Effector memory CD8-positive, alpha-beta T cell (primary cell): ENCODE results near the gene TUBD1.

Experiments used
- ATAC-seq: fragments of 150-1000 bp; cut with Tn5 transposase; replicated peaks from 2 replicates; pipeline ENCODE4 v1.10.0; 2021; ENCODE audit warnings: mild to moderate bottlenecking, moderate library complexity
- DNase-seq, 3 experiments: peaks; one replicate each; pipeline ENCODE4 v3.0.0; 2021
- H3K27ac Mint-ChIP-seq, 2 donors: one replicate each; pipeline ENCODE4 v1.8.0; 2022; ENCODE audit warnings: mild to moderate bottlenecking in 2 of 2, mixed read lengths in 2 of 2, moderate library complexity in 2 of 2
- H3K27me3 Mint-ChIP-seq, 2 donors: one replicate each; pipeline ENCODE4 v1.8.0; 2022; ENCODE audit warnings: mixed read lengths in 2 of 2
- H3K36me3 Mint-ChIP-seq: one replicate; pipeline ENCODE4 v1.8.0; 2022; ENCODE audit warnings: mild to moderate bottlenecking, moderate library complexity, mixed read lengths; ENCODE audit not compliant: insufficient read depth
- H3K4me1 Mint-ChIP-seq, 2 donors: one replicate each; pipeline ENCODE4 v1.8.0; 2022; ENCODE audit warnings: low read depth in 2 of 2, mixed read lengths in 2 of 2
- H3K4me3 Mint-ChIP-seq, 2 donors: one replicate each; pipeline ENCODE4 v1.8.0; 2022; ENCODE audit warnings: mild to moderate bottlenecking in 2 of 2, mixed read lengths in 2 of 2, moderate library complexity in 2 of 2
- H3K9me3 Mint-ChIP-seq, 2 donors: one replicate each; pipeline ENCODE4 v1.8.0; 2022; ENCODE audit warnings: mixed read lengths in 2 of 2

TUBD1 gene

DNA sequence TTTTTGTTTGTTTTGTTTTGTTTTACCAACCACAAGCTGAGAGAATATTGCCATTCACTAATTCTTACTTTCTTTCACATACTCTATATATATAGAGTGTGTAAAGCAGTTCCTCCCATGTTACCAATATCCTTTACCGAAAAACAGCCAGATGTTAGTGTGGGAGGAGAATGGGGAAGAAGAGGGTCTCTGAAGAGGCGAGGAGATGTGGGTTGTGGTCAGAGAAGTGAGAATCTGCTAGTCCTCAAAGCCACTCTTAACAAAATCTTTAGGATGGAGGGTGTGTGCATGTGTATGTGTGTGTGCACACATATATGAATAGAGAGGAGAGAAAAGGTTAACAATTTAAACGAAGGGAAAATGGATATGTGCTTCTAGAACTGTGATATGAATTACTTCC, 80.6 kb downstream of the TUBD1 start:
- H3K9me3 Mint-ChIP-seq, result no peaks in the 10 kb centered on the region
- no peak for ATAC-seq
- peak overlapping the region in 1 of 2 donors; percentile 26 for H3K27ac Mint-ChIP-seq
- peaks cover 8 to 12% of the 10 kb centered on the region in 2 donors for H3K4me1 Mint-ChIP-seq
- H3K4me3 Mint-ChIP-seq, result no peak overlapping the region
- no peak for DNase-seq
- peaks cover 26% of the 10 kb centered on the region for H3K36me3 Mint-ChIP-seq
- H3K27me3 Mint-ChIP-seq, result no peaks in the 10 kb centered on the region

DNA sequence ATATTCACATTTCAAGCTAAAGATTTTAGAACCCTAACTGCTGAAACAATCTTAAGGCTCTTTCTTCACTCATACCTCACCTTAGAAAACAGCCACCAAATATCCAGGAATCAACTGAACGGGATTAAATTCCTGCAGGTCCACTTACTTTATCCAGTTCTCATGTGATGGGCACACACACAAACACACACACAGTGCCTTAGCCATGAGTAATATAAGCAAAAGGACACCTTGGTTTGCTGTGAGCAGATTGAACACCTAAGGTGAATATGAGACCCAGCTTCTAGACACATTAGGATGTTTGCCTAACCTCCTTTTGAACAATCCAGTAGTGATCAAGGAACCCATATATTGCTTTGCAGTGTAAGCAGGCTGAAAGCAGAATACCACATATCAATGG, 81.5 kb downstream of the TUBD1 start:
- no peak for DNase-seq
- H3K27ac Mint-ChIP-seq, result peak overlapping the region in 1 of 2 donors; percentile 26

GRCh38 chr17:59810894-59811153, 81.9 kb downstream of the TUBD1 start:
- Mint-ChIP-seq H3K36me3 (peaks cover 20% of the 10 kb centered on the region), H3K27ac (no peak overlapping the region), H3K4me1 (peaks cover 8 to 10% of the 10 kb centered on the region in 2 donors), H3K9me3 (no peaks in the 10 kb centered on the region), H3K27me3 (no peaks in the 10 kb centered on the region), H3K4me3 (no peak overlapping the region)
- ATAC-seq (no peak), DNase-seq (no peak)

More for the DNA sequence above, 81.5 kb downstream of the TUBD1 start:
- no peak for ATAC-seq
- H3K36me3 Mint-ChIP-seq, result peaks cover 21% of the 10 kb centered on the region
- H3K9me3 Mint-ChIP-seq, result no peaks in the 10 kb centered on the region
- H3K4me3 Mint-ChIP-seq, result no peak overlapping the region
- H3K4me1 Mint-ChIP-seq, result peaks cover 8 to 12% of the 10 kb centered on the region in 2 donors
- H3K27me3 Mint-ChIP-seq, result no peaks in the 10 kb centered on the region
